HCT116 (cell line): ENCODE measurements around the gene CALHM3. TPM values are rescaled to one million over a fixed set of nuclear protein-coding genes. Genes with fewer than 3 reads are reported as not detected.

Experiments used
- ATAC-seq: fragments of 200-7000 bp; cut with Tn5 transposase; 2 replicates; pipeline ENCODE4 v1.9.1; 2020; ENCODE audit warnings: mild to moderate bottlenecking, moderate library complexity
- BruUV-seq: library from RNA; stranded (reverse); fragments of 400-500 nt; replicated peaks from 2 replicates; lab custom pipeline; 2021; lab: Mats Ljungman, UMichigan
- CTCF ChIA-PET: fragments of 300-600 bp; sonication (Branson Sonifier 250); formaldehyde crosslinking; loops from one replicate; lab custom pipeline; 2021; ENCODE audit warnings: antibody characterized with exemption; lab: Charles Lee
- POLR2A ChIA-PET: fragments of 300-600, 350-600 bp; sonication (Branson Sonifier 250); formaldehyde crosslinking; loops from one replicate; lab custom pipeline; 2021; ENCODE audit warnings: antibody characterized with exemption; lab: Charles Lee
- RAD21 ChIA-PET, 2 experiments: fragments of 300-600 bp; sonication (Branson Sonifier 250); formaldehyde crosslinking; loops; one replicate each; lab custom pipeline; 2023; ENCODE audit warnings: low total read pairs in 2 of 2; ENCODE audit not compliant: uncharacterized antibody in 2 of 2, unreplicated experiment in 2 of 2, low non-redundant PET in 1 of 2; lab: Charles Lee
- DNase-seq: peaks from one replicate; pipeline ENCODE4 v3.0.0-alpha.2; 2010; ENCODE audit warnings: low read depth, low spot score
- H2AFZ ChIP-seq: fragments of 200-600 bp; shearing (Covaris generic), sonication (generic); 2 replicates; pipeline ENCODE4 v1.6.1; 2017; ENCODE audit warnings: low read depth, mixed run types, mixed read lengths, antibody characterized with exemption, low read length; ENCODE audit not compliant: poor library complexity, severe bottlenecking
- H3K27ac ChIP-seq: 2 replicates; pipeline ENCODE4 v1.5.1; 2012; ENCODE audit warnings: low read depth, low read length
- H3K27me3 ChIP-seq: fragments of 200-600 bp; sonication (generic); 2 replicates; pipeline ENCODE4 v1.6.1; 2016; ENCODE audit warnings: mixed run types, low read length, mixed read lengths; ENCODE audit not compliant: insufficient read depth
- H3K36me3 ChIP-seq, 2 experiments: fragments of 200-500 bp in 1 of 2; fragments of 200-600 bp in 1 of 2; sonication (Bioruptor generic) in 1 of 2; sonication (generic) in 1 of 2; 2 replicates each; pipeline versions ENCODE4 v1.5.1 to v1.6.1; 2014 to 2016; ENCODE audit warnings: low read length in 2 of 2, inconsistent platforms in 1 of 2, mixed read lengths in 1 of 2, mixed run types in 1 of 2; ENCODE audit not compliant: insufficient read depth in 2 of 2, control insufficient read depth in 1 of 2
- H3K4me1 ChIP-seq, 2 experiments: fragments of 200-600 bp in 1 of 2; sonication (generic) in 1 of 2; 2 replicates each; pipeline versions ENCODE4 v1.5.1 to v1.6.1; 2012 to 2017; ENCODE audit warnings: low read length in 2 of 2, inconsistent platforms in 1 of 2, mild to moderate bottlenecking in 1 of 2, mixed read lengths in 1 of 2, mixed run types in 1 of 2, moderate library complexity in 1 of 2; ENCODE audit not compliant: insufficient read depth in 2 of 2, control insufficient read depth in 1 of 2
- H3K4me2 ChIP-seq: fragments of 200-600 bp; sonication (generic); 2 replicates; pipeline ENCODE4 v1.6.1; 2017; ENCODE audit warnings: mixed run types, low read length, mixed read lengths
- H3K4me3 ChIP-seq, 2 experiments: fragments of 200-600 bp in 1 of 2; sonication (generic) in 1 of 2; replicated peaks in 1 of 2; 2 replicates each; pipeline ENCODE4 v1.5.1; 2011 to 2016; ENCODE audit warnings: low read length in 2 of 2, control low read depth in 1 of 2, low read depth in 1 of 2, mild to moderate bottlenecking in 1 of 2, mixed read lengths in 1 of 2, mixed run types in 1 of 2
- H3K79me2 ChIP-seq: fragments of 200-600 bp; sonication (generic); 2 replicates; pipeline ENCODE4 v1.6.1; 2017; ENCODE audit warnings: mild to moderate bottlenecking, mixed run types, low read length, moderate library complexity, mixed read lengths; ENCODE audit not compliant: insufficient read depth
- H3K9ac ChIP-seq: fragments of 200-600 bp; sonication (generic); 2 replicates; pipeline ENCODE4 v1.6.1; 2016; ENCODE audit warnings: low read length, mixed read lengths
- H3K9me2 ChIP-seq: fragments of 200-600 bp; sonication (generic), shearing (Covaris generic); 2 replicates; pipeline ENCODE4 v1.6.1; 2017; ENCODE audit warnings: mixed run types, mild to moderate bottlenecking, moderate library complexity; ENCODE audit not compliant: insufficient read depth
- H3K9me3 ChIP-seq, 2 experiments: fragments of 200-500 bp in 1 of 2; fragments of 200-600 bp in 1 of 2; sonication (Bioruptor generic) in 1 of 2; sonication (generic) in 1 of 2; 2 replicates each; pipeline ENCODE4 v1.6.1; 2014 to 2017; ENCODE audit warnings: low read length in 2 of 2, mixed read lengths in 2 of 2, inconsistent platforms in 1 of 2, low read depth in 1 of 2, mild to moderate bottlenecking in 1 of 2, mixed run types in 1 of 2, moderate library complexity in 1 of 2; ENCODE audit not compliant: control insufficient read depth in 1 of 2, insufficient read depth in 1 of 2
- H4K20me1 ChIP-seq: fragments of 200-600 bp; sonication (generic), shearing (Covaris generic); 2 replicates; pipeline ENCODE4 v1.6.1; 2017; ENCODE audit warnings: mixed run types, mild to moderate bottlenecking, moderate library complexity; ENCODE audit not compliant: insufficient read depth
- CEBPB ChIP-seq: IDR thresholded peaks from 2 replicates; pipeline ENCODE4 v1.6.1; 2012; ENCODE audit warnings: low read depth
- EGR1 ChIP-seq: IDR thresholded peaks from 2 replicates; pipeline ENCODE4 v1.6.1; 2012; ENCODE audit warnings: low read depth
- ELF1 ChIP-seq: IDR thresholded peaks from 2 replicates; pipeline ENCODE4 v1.6.1; 2012; ENCODE audit warnings: low read depth, borderline replicate concordance
- EZH2 ChIP-seq: fragments of 200-600 bp; sonication (generic); IDR thresholded peaks from 2 replicates; pipeline ENCODE4 v1.6.1; 2017; ENCODE audit warnings: antibody characterized with exemption, mixed run types
- EZH2phosphoT487 ChIP-seq: fragments of 200-600 bp; IDR thresholded peaks from 2 replicates; pipeline ENCODE4 v1.6.1; 2018; ENCODE audit warnings: antibody characterized with exemption, borderline replicate concordance
- FOSL1 ChIP-seq: IDR thresholded peaks from 2 replicates; pipeline ENCODE4 v1.6.1; 2012; ENCODE audit warnings: low read depth
- JUND ChIP-seq: IDR thresholded peaks from 2 replicates; pipeline ENCODE4 v1.6.1; 2012
- POLR2A ChIP-seq: IDR thresholded peaks from 2 replicates; pipeline ENCODE4 v1.7.0; 2011; ENCODE audit warnings: borderline replicate concordance; ENCODE audit not compliant: insufficient read depth, insufficient read length; ENCODE audit errors: extremely low read depth
- POLR2AphosphoS5 ChIP-seq: IDR thresholded peaks from 2 replicates; pipeline ENCODE4 v1.6.1; 2011; ENCODE audit warnings: mild to moderate bottlenecking, low read depth, low read length, moderate library complexity
- RAD21 ChIP-seq: IDR thresholded peaks from 2 replicates; pipeline ENCODE4 v1.6.1; 2012; ENCODE audit warnings: low read depth, mild to moderate bottlenecking
- SIN3A ChIP-seq: IDR thresholded peaks from 2 replicates; pipeline ENCODE4 v1.6.1; 2012; ENCODE audit warnings: low read depth
- SRF ChIP-seq: IDR thresholded peaks from 2 replicates; pipeline ENCODE4 v1.6.1; 2012; ENCODE audit warnings: low read depth
- ZNF274 ChIP-seq: fragments of 200-500 bp; sonication (Bioruptor generic); IDR thresholded peaks from 2 replicates; pipeline ENCODE4 v1.6.1; 2014; ENCODE audit warnings: mild to moderate bottlenecking, low read depth, low read length, inconsistent platforms
- intact Hi-C: fragments of 100-400 bp; cut with micrococcal nuclease; formaldehyde crosslinking; loops from 2 replicates; pipeline ENCODE4 v1.10.0; 2022
- total RNA-seq: library from RNA; stranded (reverse); gene quantifications from one replicate; pipeline ENCODE4 v1.2.1, GENCODE V29; 2021; ENCODE audit not compliant: unreplicated experiment
- TF ChIP-seq, protein P1 (sequence below), 3 experiments: fragments of 200-600 bp in 1 of 3; sonication (generic) in 1 of 3; IDR thresholded peaks in 2 of 3; conservative IDR thresholded peaks in 1 of 3; 2 replicates each; pipeline ENCODE4 v1.5.1; 2012 to 2017; ENCODE audit warnings: low read depth in 2 of 3, low read length in 2 of 3, antibody characterized with exemption in 1 of 3, borderline replicate concordance in 1 of 3, control low read depth in 1 of 3, mild to moderate bottlenecking in 1 of 3, mixed read lengths in 1 of 3, mixed run types in 1 of 3, moderate library complexity in 1 of 3; ENCODE audit not compliant: insufficient read depth in 1 of 3
- TF ChIP-seq, protein P2 (sequence below): IDR thresholded peaks from 2 replicates; pipeline ENCODE4 v1.6.1; 2012
- TF ChIP-seq, protein P3 (sequence below): IDR thresholded peaks from 2 replicates; pipeline ENCODE4 v1.6.1; 2011; ENCODE audit warnings: mild to moderate bottlenecking, low read length, moderate library complexity; ENCODE audit not compliant: insufficient replicate concordance; ENCODE audit errors: extremely low read depth
- TF ChIP-seq, protein P4 (sequence below): IDR thresholded peaks from 2 replicates; pipeline ENCODE4 v1.6.1; 2012; ENCODE audit warnings: low read depth

CALHM3 gene
- total RNA-seq, 1 experiment from 2014 or later, result 0.49 TPM

DNA sequence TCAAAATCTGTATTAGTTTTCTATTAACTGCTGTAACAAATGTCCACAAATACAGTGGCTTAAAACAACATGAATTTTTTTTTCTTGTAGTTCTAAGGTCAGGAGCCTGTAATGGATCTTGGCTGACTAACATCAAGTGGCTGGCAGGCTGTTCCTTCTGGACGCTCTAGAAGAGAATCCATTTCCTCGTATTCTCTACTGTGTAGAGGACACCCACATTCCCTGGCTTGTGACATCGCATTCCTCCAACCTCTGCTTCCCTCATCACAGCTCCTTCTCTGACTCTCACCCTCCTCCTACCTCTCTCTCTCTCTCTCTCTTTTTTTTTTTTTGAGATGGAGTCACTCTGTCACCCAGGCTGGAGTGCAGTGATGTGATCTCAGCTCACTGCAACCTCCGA lies 15.5 kb downstream of the CALHM3 start:
- Histone ChIP-seq H3K9me3 (no peaks in the 10 kb centered on the region), H3K4me1 (no peaks in the 10 kb centered on the region; a peak in 1 of 4 replicates), H3K36me3 (no peaks in the 10 kb centered on the region), H3K9me2 (no peaks in the 10 kb centered on the region), H3K4me2 (no peak overlapping the region), H3K9ac (no peak overlapping the region), H4K20me1 (no peaks in the 10 kb centered on the region), H3K27ac (no peak overlapping the region), H3K79me2 (no peaks in the 10 kb centered on the region), H3K27me3 (no peaks in the 10 kb centered on the region), H3K4me3 (no peak overlapping the region), H2AFZ (no peak overlapping the region)
- CTCF ChIA-PET, result interaction anchor here (2.7 kb wide), 1 partner anchor 13 kb away, joined by 10 read pairs; no protein-coding TSS in a partner anchor
- BruUV-seq, result no TSS peak
- RAD21 ChIA-PET, result no interaction called here
- ATAC-seq (no peak), DNase-seq (no peak)
- TF ChIP-seq SIN3A (no peak), ELF1 (no peak), ZNF274 (no peak), EZH2phosphoT487 (no peak), JUND (no peak), CEBPB (no peak), FOSL1 (no peak), POLR2A (no peak), EZH2 (no peak), RAD21 (no peak), SRF (no peak), EGR1 (no peak), POLR2AphosphoS5 (no peak)
- TF ChIP-seq, protein P1, sequence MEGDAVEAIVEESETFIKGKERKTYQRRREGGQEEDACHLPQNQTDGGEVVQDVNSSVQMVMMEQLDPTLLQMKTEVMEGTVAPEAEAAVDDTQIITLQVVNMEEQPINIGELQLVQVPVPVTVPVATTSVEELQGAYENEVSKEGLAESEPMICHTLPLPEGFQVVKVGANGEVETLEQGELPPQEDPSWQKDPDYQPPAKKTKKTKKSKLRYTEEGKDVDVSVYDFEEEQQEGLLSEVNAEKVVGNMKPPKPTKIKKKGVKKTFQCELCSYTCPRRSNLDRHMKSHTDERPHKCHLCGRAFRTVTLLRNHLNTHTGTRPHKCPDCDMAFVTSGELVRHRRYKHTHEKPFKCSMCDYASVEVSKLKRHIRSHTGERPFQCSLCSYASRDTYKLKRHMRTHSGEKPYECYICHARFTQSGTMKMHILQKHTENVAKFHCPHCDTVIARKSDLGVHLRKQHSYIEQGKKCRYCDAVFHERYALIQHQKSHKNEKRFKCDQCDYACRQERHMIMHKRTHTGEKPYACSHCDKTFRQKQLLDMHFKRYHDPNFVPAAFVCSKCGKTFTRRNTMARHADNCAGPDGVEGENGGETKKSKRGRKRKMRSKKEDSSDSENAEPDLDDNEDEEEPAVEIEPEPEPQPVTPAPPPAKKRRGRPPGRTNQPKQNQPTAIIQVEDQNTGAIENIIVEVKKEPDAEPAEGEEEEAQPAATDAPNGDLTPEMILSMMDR (IDR thresholded peaks at IDR 0.05 in 2 of 3, conservative IDR thresholded peaks at IDR 0.05 in 1 of 3; ENCODE audit: borderline replicate concordance in 1 of 3, insufficient read depth in 1 of 3, low read depth in 2 of 3, low read length in 2 of 3), result no peak
- TF ChIP-seq, protein P2, sequence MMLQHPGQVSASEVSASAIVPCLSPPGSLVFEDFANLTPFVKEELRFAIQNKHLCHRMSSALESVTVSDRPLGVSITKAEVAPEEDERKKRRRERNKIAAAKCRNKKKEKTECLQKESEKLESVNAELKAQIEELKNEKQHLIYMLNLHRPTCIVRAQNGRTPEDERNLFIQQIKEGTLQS, result no peak
- TF ChIP-seq, protein P3, sequence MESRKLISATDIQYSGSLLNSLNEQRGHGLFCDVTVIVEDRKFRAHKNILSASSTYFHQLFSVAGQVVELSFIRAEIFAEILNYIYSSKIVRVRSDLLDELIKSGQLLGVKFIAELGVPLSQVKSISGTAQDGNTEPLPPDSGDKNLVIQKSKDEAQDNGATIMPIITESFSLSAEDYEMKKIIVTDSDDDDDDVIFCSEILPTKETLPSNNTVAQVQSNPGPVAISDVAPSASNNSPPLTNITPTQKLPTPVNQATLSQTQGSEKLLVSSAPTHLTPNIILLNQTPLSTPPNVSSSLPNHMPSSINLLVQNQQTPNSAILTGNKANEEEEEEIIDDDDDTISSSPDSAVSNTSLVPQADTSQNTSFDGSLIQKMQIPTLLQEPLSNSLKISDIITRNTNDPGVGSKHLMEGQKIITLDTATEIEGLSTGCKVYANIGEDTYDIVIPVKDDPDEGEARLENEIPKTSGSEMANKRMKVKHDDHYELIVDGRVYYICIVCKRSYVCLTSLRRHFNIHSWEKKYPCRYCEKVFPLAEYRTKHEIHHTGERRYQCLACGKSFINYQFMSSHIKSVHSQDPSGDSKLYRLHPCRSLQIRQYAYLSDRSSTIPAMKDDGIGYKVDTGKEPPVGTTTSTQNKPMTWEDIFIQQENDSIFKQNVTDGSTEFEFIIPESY, result no peak
- TF ChIP-seq, protein P4, sequence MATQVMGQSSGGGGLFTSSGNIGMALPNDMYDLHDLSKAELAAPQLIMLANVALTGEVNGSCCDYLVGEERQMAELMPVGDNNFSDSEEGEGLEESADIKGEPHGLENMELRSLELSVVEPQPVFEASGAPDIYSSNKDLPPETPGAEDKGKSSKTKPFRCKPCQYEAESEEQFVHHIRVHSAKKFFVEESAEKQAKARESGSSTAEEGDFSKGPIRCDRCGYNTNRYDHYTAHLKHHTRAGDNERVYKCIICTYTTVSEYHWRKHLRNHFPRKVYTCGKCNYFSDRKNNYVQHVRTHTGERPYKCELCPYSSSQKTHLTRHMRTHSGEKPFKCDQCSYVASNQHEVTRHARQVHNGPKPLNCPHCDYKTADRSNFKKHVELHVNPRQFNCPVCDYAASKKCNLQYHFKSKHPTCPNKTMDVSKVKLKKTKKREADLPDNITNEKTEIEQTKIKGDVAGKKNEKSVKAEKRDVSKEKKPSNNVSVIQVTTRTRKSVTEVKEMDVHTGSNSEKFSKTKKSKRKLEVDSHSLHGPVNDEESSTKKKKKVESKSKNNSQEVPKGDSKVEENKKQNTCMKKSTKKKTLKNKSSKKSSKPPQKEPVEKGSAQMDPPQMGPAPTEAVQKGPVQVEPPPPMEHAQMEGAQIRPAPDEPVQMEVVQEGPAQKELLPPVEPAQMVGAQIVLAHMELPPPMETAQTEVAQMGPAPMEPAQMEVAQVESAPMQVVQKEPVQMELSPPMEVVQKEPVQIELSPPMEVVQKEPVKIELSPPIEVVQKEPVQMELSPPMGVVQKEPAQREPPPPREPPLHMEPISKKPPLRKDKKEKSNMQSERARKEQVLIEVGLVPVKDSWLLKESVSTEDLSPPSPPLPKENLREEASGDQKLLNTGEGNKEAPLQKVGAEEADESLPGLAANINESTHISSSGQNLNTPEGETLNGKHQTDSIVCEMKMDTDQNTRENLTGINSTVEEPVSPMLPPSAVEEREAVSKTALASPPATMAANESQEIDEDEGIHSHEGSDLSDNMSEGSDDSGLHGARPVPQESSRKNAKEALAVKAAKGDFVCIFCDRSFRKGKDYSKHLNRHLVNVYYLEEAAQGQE, result no peak
- POLR2A ChIA-PET, result no interaction called here
- intact Hi-C loops, result no loop called here
